ENCODE results near the gene KRTAP12-3.
A peak's percentile ranks its signal among the peaks of the same experiment; 100 is the strongest.
"Not testable (repeated sequence)": the region's sequence is repeated elsewhere in the genome, so short reads cannot be mapped to it uniquely, and the experiment has no call there.

Gene KRTAP12-3

DNA sequence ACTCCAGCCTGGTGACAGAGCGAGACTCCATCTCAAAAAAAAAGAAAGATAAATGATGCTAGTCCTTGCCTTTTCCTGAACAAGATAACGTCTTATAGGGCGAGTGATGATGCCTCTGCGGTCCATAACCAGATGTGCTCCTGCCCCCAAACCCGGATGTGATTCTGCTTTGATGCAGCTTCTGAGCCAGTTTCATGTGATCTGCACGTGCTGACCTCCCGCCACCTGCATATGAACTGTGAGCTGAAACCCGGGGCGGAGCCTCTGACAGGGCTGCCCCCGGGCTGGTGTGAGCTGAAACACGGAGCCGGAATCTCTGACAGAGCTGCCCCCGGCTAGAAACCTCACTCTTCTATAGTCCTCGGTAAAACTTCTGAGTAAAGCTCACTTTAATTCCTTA lies 4.6 kb upstream of the KRTAP12-3 start:
- no peak for DNase-seq

DNA sequence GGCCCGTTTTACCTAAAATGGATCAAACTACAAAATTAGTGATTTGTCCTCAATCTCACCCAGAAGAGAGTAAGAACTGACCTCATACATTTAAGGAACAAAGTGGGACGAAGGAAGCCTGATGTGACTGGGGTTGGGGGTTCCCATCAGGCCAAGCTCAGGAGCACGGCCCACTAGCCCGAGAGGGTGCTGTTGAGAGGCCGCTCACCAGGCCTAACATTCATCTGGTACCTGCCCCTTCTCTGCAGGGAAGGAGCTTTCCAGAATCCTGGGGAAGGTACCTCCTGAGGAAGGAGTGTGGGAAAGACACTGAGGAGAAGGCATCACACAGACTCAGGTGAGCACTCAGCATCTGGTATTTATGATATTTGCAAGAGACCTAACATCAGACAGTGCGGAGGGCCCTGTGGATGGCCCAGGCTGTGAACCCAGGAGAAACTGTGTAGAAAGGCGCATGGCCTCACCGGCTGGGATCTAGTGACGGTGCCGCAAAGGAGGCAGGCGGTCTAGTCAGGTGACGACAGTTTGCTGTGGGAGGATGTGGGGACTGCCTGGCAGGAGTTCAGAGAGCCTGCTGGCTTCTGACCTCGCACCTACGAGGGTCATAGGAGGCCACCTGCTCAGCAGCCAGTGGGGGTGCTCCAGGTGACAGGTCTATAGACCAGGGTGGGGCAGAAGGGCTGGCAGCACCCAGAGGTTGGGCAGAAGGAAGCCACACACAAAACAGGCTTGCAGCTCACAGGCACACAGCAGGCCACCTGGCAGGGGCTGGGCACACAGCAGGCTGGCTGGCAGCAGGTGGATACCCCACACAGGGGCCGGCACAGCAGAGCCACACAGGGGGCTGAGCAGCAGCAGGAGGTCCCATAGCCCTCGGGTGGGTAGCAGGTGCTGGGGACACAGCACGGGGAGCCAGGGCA lies 3.8 kb upstream of the KRTAP12-3 start:
- no peak for DNase-seq

DNA sequence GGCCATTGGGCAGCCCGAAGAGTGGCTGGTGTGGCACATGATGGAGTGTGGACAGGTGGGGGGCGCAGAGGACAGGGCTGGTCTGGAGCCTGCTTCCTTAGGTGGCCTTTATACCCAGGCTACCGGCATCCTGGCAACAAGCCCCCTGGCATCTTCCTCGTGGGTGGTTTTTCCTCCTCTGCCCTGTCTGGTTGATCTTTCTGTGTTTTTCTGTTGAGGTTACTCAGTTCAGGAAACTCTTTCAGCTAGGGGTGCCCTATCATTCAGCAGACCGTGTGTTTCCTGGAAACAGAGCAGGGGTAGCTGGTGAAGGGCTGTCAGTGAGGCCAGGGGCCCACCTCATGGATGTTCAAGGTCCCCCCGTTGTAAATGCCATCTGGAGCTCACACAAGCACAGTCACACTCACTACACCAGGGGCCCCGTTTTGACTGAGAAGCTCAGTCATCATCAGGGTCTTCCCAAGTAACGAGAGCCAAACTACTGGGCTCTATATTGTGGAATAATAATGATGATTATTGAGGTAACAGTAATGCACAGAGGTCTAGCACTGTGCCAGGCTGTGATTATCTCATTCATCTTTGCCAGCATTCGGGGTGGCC lies 3.1 kb upstream of the KRTAP12-3 start, which contains the start of gene KRTAP12-4:
Gene KRTAP12-4 (minus strand): TSS at position 84 of the 600 bp plus-strand sequence. CDS start 45 bp downstream, at position 39.
- DNase-seq: no peak

- DNase-seq: no peak
Observed at GRCh38 chr21:44656868-44657267, 864 bp upstream of the KRTAP12-3 start.

- no peak for DNase-seq
Observed at GRCh38 chr21:44658541-44658910, 794 bp downstream of the KRTAP12-3 start.

DNA sequence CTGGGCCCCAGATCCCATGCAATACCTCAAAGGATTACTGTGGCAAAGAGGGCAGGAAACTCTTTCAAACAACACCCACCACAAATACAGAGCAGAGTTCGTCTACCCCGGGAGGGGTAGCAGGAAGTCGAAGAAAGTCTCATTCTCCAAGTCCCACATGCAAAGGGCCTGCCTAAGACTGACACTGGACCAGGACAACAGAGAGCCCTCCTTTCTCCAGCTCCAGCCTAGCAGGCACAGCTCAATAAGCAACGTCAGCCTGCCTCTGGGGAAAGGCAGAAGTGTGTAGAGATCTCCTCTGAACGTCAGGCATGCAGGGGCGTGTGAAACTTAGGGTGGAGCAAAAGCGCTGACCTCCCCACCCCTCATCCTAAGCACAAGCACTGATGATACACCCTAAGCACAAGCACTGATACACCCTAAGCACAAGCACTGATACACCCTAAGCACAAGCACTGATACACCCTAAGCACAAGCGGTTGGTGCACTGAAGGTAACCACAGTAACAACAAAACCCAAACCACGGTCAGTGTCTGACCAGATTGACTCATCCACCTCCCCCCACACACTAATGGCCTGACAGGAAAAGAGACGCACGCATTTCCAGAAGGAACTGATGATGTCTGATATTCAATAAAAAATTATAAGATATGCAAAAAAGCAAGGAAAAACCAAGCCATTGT lies 1.3 kb downstream of the KRTAP12-3 start:
- no peak for DNase-seq

DNA sequence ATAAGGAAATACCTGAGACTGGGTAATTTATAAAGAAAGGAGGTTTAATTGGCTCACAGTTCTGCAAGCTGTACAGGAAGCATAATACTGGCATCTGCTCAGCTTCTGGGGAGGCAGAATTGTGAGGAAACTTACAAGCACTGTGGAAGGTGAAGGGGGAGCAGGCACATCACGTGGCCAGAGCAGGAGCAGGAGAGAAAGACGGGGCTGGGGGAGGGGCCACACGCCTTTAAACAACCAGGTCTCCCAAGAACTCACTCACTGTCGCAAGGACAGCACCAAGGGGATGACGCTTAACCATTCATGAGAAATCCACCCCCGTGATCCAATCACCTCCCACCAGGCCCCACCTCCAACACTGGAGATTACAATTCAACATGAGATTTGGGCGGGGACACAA lies 3.8 kb downstream of the KRTAP12-3 start:
- not testable (repeated sequence) for DNase-seq

DNA sequence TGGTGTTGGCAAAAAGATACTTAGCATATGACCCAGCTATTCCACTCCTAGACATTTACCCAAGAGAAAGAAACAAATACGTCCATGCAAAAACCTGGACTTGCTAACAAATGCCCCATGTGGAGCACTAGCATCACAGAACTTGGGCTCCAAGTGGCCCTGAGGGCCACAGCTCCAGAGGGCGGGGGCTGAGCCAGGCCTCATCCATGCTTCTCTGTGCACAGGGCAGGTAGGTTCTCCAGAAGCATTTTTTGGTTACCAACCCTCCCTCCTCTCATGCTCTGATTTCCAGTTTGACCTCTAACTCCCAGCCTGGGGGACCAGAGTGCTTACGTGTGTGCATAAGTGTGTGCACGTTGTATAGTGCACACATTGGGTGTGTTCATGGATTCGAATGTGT lies 7.0 kb downstream of the KRTAP12-3 start:
- no peak for DNase-seq

DNA sequence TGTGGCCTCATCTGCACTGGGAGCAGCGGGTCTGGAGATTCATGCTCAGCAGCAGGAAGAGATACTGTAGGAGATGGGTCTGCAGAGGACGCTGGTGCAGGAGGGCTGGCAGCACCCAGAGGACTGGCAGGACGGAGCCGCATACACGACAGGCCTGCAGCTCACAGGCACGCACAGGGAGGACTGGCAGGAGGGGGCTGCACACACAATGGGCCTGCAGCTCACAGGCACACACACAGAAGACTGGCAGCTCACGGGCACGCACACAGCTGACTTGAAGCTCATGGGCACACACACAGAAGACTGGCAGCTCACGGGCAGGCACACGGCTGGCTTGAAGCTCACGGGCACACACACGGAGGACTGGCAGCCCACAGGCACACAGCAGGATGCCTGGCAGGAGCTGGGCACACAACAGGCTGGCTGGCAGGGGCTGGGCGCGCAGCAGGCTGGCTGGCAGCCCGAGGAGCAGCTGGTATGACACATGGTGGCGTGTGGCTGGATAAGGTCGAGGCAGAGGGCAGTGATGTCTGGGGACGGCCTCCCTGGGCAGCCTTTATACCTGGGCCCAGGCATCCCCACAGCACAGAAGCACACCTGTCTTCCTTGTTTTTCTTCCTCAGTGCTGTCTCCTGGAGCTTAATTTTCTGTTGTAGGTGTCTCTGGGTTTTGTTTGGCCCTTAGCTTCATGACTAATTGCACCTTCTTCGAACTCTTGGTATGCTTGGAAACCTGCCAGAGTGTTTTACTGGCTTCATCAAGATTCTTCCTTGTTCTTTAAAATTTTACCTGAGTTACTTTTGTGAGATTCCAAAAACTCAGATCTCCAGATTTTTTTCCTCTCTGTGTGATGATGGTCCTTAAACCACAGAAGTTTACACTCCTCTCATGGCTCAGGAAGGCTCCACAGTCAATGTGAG lies 8.9 kb downstream of the KRTAP12-3 start, which contains the start of gene KRTAP12-2:
Gene KRTAP12-2 (minus strand): TSS at position 527 of the 920 bp plus-strand sequence. CDS start 41 bp downstream, at position 486.
- DNase-seq: no peak

GRCh38 chr21:44667612-44668011 lies 9.9 kb downstream of the KRTAP12-3 start:
- DNase-seq: no peak

DNA sequence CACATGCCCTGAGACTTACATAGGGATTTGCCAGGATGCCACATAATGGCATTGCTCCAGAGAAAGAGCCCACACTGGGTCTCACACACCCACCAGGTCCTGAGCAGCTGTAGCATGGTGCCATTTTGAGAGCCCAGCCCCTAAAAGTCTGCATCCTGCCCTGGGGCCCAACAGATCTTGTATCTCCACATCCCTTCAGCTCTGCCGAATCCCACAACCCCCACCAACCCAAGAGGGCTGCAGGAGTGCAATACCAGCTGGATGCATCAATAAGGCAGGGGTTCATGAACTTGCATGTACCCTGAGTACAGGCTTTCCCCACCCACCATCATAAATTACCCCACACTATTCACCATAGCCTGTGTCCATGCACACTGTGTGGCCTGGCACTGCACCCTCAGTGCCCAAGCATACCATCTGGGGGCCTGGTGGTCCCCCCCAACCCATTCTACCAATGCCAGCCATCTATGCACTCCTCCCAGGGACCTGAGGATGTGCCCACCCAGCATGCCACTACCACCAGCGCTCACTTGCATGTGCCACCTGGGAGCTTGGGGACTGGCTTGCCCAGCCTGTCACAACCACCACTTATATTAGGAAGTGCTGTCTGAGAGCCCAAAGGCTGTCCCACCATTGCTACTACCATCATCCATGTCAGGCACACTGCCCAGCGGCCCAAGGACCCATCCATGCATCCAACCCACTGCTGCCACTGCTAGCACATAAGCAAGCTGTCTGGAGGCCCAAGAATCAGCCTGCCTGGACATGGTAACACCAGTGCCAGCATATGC lies 13.1 kb downstream of the KRTAP12-3 start:
- DNase-seq: no peak

GRCh38 chr21:44671911-44672310 lies 14.2 kb downstream of the KRTAP12-3 start:
- DNase-seq: peak; percentile 10

- no peak for DNase-seq
Observed at GRCh38 chr21:44677881-44678280, 20.1 kb downstream of the KRTAP12-3 start.

- no peak for DNase-seq
Observed at GRCh38 chr21:44681152-44681551, 23.4 kb downstream of the KRTAP12-3 start.

DNA sequence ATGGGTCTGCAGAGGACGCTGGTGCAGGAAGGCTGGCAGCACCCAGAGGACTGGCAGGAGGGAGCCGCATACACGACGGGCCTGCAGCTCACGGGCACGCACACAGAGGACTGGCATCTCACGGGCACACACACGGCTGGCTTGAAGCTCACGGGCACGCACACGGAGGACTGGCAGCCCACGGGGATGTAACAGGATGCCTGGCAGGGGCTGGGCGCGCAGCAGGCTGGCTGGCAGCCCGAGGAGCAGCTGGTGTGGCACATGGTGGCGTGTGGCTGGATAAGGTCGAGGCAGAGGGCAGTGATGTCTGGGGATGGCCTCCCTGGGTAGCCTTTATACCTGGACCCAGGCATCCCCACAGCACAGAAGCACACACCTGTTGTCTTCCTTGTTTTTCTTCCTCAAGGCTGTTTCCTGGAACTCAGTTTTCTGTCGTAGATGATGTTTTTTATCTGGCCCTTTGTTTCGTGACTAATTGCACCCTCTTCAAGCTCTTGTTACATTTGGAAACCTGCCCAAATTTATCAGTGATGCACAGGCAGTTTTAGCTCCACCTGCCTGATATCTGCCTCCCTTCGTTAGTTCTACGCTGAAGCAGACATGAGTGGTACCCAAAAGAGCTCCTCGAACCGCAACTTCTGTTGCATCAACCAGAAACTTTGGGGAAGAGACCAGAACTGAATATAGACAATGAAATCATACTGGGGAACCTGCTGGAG lies 24.3 kb downstream of the KRTAP12-3 start, which contains the start of gene KRTAP12-1:
Gene KRTAP12-1 (minus strand): TSS at position 303 of the 719 bp plus-strand sequence. CDS start 40 bp downstream, at position 263.
- no peak for DNase-seq

GRCh38 chr21:44682580-44683151 lies 24.9 kb downstream of the KRTAP12-3 start:
- DNase-seq: no peak

DNA sequence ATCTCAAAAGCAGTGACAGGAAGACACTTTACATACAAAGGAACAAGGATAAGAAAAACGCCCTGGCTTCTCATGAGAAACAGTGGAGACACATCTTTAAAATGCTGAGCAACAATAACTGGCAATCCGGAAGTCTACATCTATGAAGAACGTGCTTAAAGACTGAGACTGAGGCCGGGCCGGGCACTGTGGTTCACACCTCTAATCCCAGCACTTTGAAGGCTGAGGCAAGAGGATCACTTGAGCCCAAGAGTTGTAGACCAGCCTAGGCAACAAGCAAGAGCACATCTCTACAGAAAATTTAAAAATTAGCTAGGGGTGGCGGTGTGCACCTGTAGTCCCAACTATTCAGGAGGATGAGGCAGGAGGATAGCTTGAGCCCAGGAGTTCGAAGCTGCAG lies 26.3 kb downstream of the KRTAP12-3 start:
- DNase-seq: no peak

DNA sequence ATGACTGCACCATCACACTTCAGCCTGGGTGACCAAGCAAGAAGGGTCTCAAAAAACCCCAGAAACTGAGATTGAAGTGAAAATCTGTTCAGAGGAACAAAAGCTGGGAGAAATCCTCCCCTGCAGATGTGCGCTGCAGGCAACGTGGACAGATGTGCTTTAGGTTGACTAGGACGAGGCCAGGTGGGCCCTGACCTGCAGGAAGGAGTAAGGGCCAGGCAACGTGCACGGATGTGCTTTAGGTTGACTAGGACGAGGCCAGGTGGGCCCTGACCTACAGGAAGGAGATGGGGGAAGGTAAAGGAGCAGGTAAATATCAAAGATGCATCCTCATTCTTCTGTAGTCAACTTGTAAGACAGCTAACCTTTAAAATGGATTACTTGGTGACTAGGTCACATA lies 26.8 kb downstream of the KRTAP12-3 start:
- DNase-seq: no peak

DNA sequence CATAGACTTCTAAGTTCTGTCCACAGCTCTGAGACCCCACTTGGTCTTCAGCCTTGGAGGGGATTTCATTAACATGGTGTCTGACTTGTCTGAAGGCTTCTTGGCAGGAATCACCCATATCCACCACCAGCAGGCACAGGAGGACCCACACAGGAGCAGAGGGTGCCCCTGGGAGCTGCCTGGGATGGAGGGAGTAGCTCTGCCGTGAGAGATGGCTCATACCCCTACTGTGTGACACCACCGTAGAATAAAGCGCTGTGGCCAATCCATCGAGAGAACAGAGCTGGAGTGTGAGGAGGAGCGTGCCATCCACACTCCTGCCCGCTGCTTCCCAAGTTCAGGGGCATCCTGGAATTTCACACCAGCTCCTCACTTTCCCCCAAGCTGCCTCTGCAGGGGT lies 27.3 kb downstream of the KRTAP12-3 start:
- not testable (repeated sequence) for DNase-seq

All from OCI-M1 (cell line).